Skeletal muscle satellite cell (primary cell): Measurements from ENCODE around the gene KITLG.
"Not testable (repeated sequence)": the region's sequence is repeated elsewhere in the genome, so short reads cannot be mapped to it uniquely, and the experiment has no call there.

Experiments
- H3K27me3 ChIP-seq: 2 replicates; pipeline ENCODE4 v1.7.0; 2013; ENCODE audit warnings: low read length; ENCODE audit not compliant: control insufficient read depth, insufficient read depth
- H3K36me3 ChIP-seq: 2 replicates; pipeline ENCODE4 v1.7.0; 2013; ENCODE audit warnings: mild to moderate bottlenecking, control low read depth, low read length; ENCODE audit not compliant: insufficient read depth
- H3K4me1 ChIP-seq: 2 replicates; pipeline ENCODE4 v1.7.0; 2013; ENCODE audit warnings: low read length; ENCODE audit not compliant: control insufficient read depth, insufficient read depth
- H3K4me2 ChIP-seq: 2 replicates; pipeline ENCODE4 v1.7.0; 2013; ENCODE audit warnings: mild to moderate bottlenecking, low read length
- H3K4me3 ChIP-seq: 2 replicates; pipeline ENCODE4 v1.7.0; 2013; ENCODE audit warnings: low read length
- H3K9ac ChIP-seq: 2 replicates; pipeline ENCODE4 v1.7.0; 2013; ENCODE audit warnings: mild to moderate bottlenecking, low read depth, low read length, moderate library complexity
- H3K9me3 ChIP-seq: replicated peaks from 2 replicates; pipeline ENCODE4 v1.7.0; 2013; ENCODE audit warnings: mild to moderate bottlenecking, control low read depth, low read length

Gene KITLG

GRCh38 chr12:88472248-88472647 lies 108.0 kb downstream of the KITLG start:
- Histone ChIP-seq H3K36me3 (no peaks in the 10 kb centered on the region), H3K27me3 (no peaks in the 10 kb centered on the region), H3K9me3 (no peaks in the 10 kb centered on the region), H3K4me1 (peaks cover 22% of the 10 kb centered on the region), H3K4me2 (no peak overlapping the region), H3K4me3 (no peak overlapping the region), H3K9ac (no peak overlapping the region)

GRCh38 chr12:88471331-88472045 lies 108.8 kb downstream of the KITLG start:
- peak overlapping the region; percentile 26 for H3K4me2 ChIP-seq
- no peak overlapping the region for H3K9ac ChIP-seq
- H3K9me3 ChIP-seq = no peaks in the 10 kb centered on the region
- no peak overlapping the region for H3K4me3 ChIP-seq
- no peaks in the 10 kb centered on the region for H3K27me3 ChIP-seq
- H3K4me1 ChIP-seq = peaks cover 22% of the 10 kb centered on the region
- H3K36me3 ChIP-seq = no peaks in the 10 kb centered on the region

GRCh38 chr12:88469154-88469553 lies 111.1 kb downstream of the KITLG start:
- Histone ChIP-seq H3K9me3 (no peaks in the 10 kb centered on the region), H3K4me2 (no peak overlapping the region), H3K27me3 (no peaks in the 10 kb centered on the region), H3K4me1 (peaks cover 22% of the 10 kb centered on the region), H3K36me3 (no peaks in the 10 kb centered on the region), H3K9ac (no peak overlapping the region), H3K4me3 (no peak overlapping the region)

- H3K9me3 ChIP-seq = no peaks in the 10 kb centered on the region
- no peaks in the 10 kb centered on the region for H3K27me3 ChIP-seq
- H3K4me3 ChIP-seq = no peak overlapping the region
- no peak overlapping the region for H3K9ac ChIP-seq
- no peaks in the 10 kb centered on the region for H3K36me3 ChIP-seq
- peaks cover 22% of the 10 kb centered on the region for H3K4me1 ChIP-seq
- no peak overlapping the region for H3K4me2 ChIP-seq
Measured at GRCh38 chr12:88468581-88468980, 111.7 kb downstream of the KITLG start.

GRCh38 chr12:88466708-88467107 lies 113.6 kb downstream of the KITLG start:
- H3K4me2 ChIP-seq, H3K27me3 ChIP-seq: not testable (repeated sequence)

GRCh38 chr12:88458327-88458726 lies 121.9 kb downstream of the KITLG start:
- Histone ChIP-seq H3K27me3 (no peaks in the 10 kb centered on the region), H3K4me1 (peaks cover 14% of the 10 kb centered on the region), H3K9ac (no peak overlapping the region), H3K36me3 (no peaks in the 10 kb centered on the region), H3K4me2 (no peak overlapping the region), H3K9me3 (no peaks in the 10 kb centered on the region), H3K4me3 (no peak overlapping the region)

More at GRCh38 chr12:88466708-88467107, 113.6 kb downstream of the KITLG start:
- H3K9me3 ChIP-seq, H3K4me3 ChIP-seq, H3K4me1 ChIP-seq, H3K36me3 ChIP-seq, H3K9ac ChIP-seq: not testable (repeated sequence)

GRCh38 chr12:88453323-88453722 lies 126.9 kb downstream of the KITLG start:
- no peak overlapping the region for H3K4me3 ChIP-seq
- no peaks in the 10 kb centered on the region for H3K27me3 ChIP-seq
- peak overlapping the region; percentile 2 for H3K4me2 ChIP-seq
- peaks cover 18% of the 10 kb centered on the region for H3K4me1 ChIP-seq
- H3K36me3 ChIP-seq = no peaks in the 10 kb centered on the region
- H3K9ac ChIP-seq = no peak overlapping the region
- no peaks in the 10 kb centered on the region for H3K9me3 ChIP-seq

- Histone ChIP-seq H3K9ac (no peak overlapping the region), H3K4me2 (no peak overlapping the region), H3K4me3 (no peak overlapping the region), H3K4me1 (peaks cover 18% of the 10 kb centered on the region), H3K27me3 (no peaks in the 10 kb centered on the region), H3K9me3 (no peaks in the 10 kb centered on the region), H3K36me3 (no peaks in the 10 kb centered on the region)
Measured at GRCh38 chr12:88451205-88451604, 129.1 kb downstream of the KITLG start.

- H3K9me3 ChIP-seq = no peaks in the 10 kb centered on the region
- H3K27me3 ChIP-seq = no peaks in the 10 kb centered on the region
- peaks cover 18% of the 10 kb centered on the region for H3K4me1 ChIP-seq
- H3K4me2 ChIP-seq = no peak overlapping the region
- H3K9ac ChIP-seq = no peak overlapping the region
- no peak overlapping the region for H3K4me3 ChIP-seq
- no peaks in the 10 kb centered on the region for H3K36me3 ChIP-seq
Measured at GRCh38 chr12:88450136-88450535, 130.1 kb downstream of the KITLG start.

GRCh38 chr12:88448337-88448915 lies 131.8 kb downstream of the KITLG start:
- Histone ChIP-seq H3K4me1 (peaks cover 6% of the 10 kb centered on the region), H3K4me3 (no peak overlapping the region), H3K4me2 (no peak overlapping the region), H3K9ac (no peak overlapping the region), H3K27me3 (no peaks in the 10 kb centered on the region), H3K9me3 (no peaks in the 10 kb centered on the region), H3K36me3 (no peaks in the 10 kb centered on the region)

GRCh38 chr12:88445705-88446394 lies 134.4 kb downstream of the KITLG start:
- H3K36me3 ChIP-seq = no peaks in the 10 kb centered on the region
- no peak overlapping the region for H3K4me3 ChIP-seq
- no peak overlapping the region for H3K4me2 ChIP-seq
- H3K27me3 ChIP-seq = no peaks in the 10 kb centered on the region
- H3K9me3 ChIP-seq = no peaks in the 10 kb centered on the region
- no peaks in the 10 kb centered on the region for H3K4me1 ChIP-seq
- H3K9ac ChIP-seq = no peak overlapping the region
